Esophagus muscularis mucosa (tissue), 4 donors: ENCODE data around the gene ERCC4. TPM values are rescaled to one million over a fixed set of nuclear protein-coding genes. Genes with fewer than 3 reads are reported as not detected.
A peak's percentile ranks its signal among the peaks of the same experiment; 100 is the strongest.

Source experiments
- DNase-seq: peaks from one replicate; pipeline ENCODE4 v3.0.0-alpha.2; 2017; ENCODE audit errors: extremely low spot score
- H3K27ac ChIP-seq, 4 donors: fragments of 200-600 bp; sonication (generic); replicated peaks in 1 of 4; 1 replicate in 3 of 4; 2 replicates in 1 of 4; pipeline ENCODE4 v1.5.1; 2016 to 2019; ENCODE audit warnings: mild to moderate bottlenecking in 1 of 4
- H3K27me3 ChIP-seq, 4 donors: fragments of 200-600 bp; sonication (generic); one replicate each; pipeline versions ENCODE4 v1.5.1 to v1.6.0; 2016 to 2019
- H3K36me3 ChIP-seq, 4 donors: fragments of 200-600 bp; sonication (generic); one replicate each; pipeline ENCODE4 v1.5.1; 2016 to 2019
- H3K4me1 ChIP-seq, 4 donors: fragments of 200-600 bp; sonication (generic); one replicate each; pipeline ENCODE4 v1.5.1; 2016 to 2019
- H3K4me3 ChIP-seq, 4 donors: fragments of 200-600 bp; sonication (generic); 1 replicate in 2 of 4; 2 replicates in 2 of 4; pipeline ENCODE4 v1.5.1; 2016 to 2019; ENCODE audit warnings: mild to moderate bottlenecking in 4 of 4, moderate library complexity in 1 of 4
- H3K9me3 ChIP-seq, 4 donors: fragments of 200-600 bp; sonication (generic); 1 replicate in 3 of 4; 2 replicates in 1 of 4; pipeline ENCODE4 v1.5.1; 2016 to 2019
- EP300 ChIP-seq: sonication (generic); formaldehyde crosslinking; IDR thresholded peaks from one replicate; pipeline ENCODE4 v1.6.1; 2017; ENCODE audit warnings: antibody characterized with exemption
- POLR2A ChIP-seq: fragments of 450-650 bp; IDR thresholded peaks from one replicate; pipeline ENCODE4 v1.6.1; 2017; ENCODE audit warnings: antibody characterized with exemption, moderate library complexity, mild to moderate bottlenecking, low read depth
- POLR2AphosphoS5 ChIP-seq, 2 donors: sonication (generic); formaldehyde crosslinking; IDR thresholded peaks; one replicate each; pipeline ENCODE4 v1.6.1; 2017; ENCODE audit warnings: antibody characterized with exemption in 2 of 2
- WGBS: methylation state at CpG from one replicate; pipeline ENCODE4 v1.1.5; 2018; 5-methylcytosine and 5-hydroxymethylcytosine counted together
- intact Hi-C: fragments of 100-400 bp; cut with DNase I; formaldehyde crosslinking; loops from one replicate; pipeline ENCODE4 v1.15.1; 2023
- total RNA-seq, 4 donors: library from RNA; depleted of rRNA; stranded (reverse); fragments of >200 nt; gene quantifications; one replicate each; pipeline versions ENCODE4 v1.1.0 to v1.2.1, GENCODE V29; 2016
- TF ChIP-seq, protein P1 (sequence below), 3 experiments: fragments of 200-600 bp in 2 of 3; fragments of 450-650 bp in 1 of 3; sonication (generic) in 2 of 3; IDR thresholded peaks; one replicate each; pipeline ENCODE4 v1.5.1; 2017 to 2019; ENCODE audit warnings: antibody characterized with exemption in 3 of 3, mild to moderate bottlenecking in 2 of 3, moderate library complexity in 1 of 3

ERCC4 gene
- total RNA-seq, 4 donors from 2014 or later = 4.6 to 10.0 (median 8.6) TPM

GRCh38 chr16:13973321-13974023, 53.5 kb downstream of the ERCC4 start:
- no peak overlapping the region for H3K27ac ChIP-seq
- no peaks in the 10 kb centered on the region for H3K27me3 ChIP-seq
- no peaks in the 10 kb centered on the region for H3K36me3 ChIP-seq
- H3K4me3 ChIP-seq = no peak overlapping the region
- WGBS = 94% methylated on average over 9 of the region's 9 CpGs
- intact Hi-C loops = no loop called here
- DNase-seq = peak; percentile 79
- H3K4me1 ChIP-seq = no peaks in the 10 kb centered on the region
- no peak for TF ChIP-seq POLR2AphosphoS5 (IDR thresholded peaks at IDR 0.05)
- H3K9me3 ChIP-seq = peaks cover 0 to 7% (median 3%) of the 10 kb centered on the region in 4 donors

- Histone ChIP-seq H3K9me3 (peaks cover 0 to 12% (median 6%) of the 10 kb centered on the region in 4 donors), H3K27me3 (no peaks in the 10 kb centered on the region), H3K36me3 (no peaks in the 10 kb centered on the region), H3K4me3 (no peak overlapping the region), H3K27ac (no peak overlapping the region), H3K4me1 (no peaks in the 10 kb centered on the region)
- WGBS = 93% methylated on average over 6 of the region's 6 CpGs
- intact Hi-C loops = no loop called here
- no peak for DNase-seq
- TF ChIP-seq EP300 (no peak), POLR2AphosphoS5 (IDR thresholded peaks at IDR 0.05) (no peak), POLR2A (no peak)
- TF ChIP-seq, protein P1, sequence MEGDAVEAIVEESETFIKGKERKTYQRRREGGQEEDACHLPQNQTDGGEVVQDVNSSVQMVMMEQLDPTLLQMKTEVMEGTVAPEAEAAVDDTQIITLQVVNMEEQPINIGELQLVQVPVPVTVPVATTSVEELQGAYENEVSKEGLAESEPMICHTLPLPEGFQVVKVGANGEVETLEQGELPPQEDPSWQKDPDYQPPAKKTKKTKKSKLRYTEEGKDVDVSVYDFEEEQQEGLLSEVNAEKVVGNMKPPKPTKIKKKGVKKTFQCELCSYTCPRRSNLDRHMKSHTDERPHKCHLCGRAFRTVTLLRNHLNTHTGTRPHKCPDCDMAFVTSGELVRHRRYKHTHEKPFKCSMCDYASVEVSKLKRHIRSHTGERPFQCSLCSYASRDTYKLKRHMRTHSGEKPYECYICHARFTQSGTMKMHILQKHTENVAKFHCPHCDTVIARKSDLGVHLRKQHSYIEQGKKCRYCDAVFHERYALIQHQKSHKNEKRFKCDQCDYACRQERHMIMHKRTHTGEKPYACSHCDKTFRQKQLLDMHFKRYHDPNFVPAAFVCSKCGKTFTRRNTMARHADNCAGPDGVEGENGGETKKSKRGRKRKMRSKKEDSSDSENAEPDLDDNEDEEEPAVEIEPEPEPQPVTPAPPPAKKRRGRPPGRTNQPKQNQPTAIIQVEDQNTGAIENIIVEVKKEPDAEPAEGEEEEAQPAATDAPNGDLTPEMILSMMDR (IDR thresholded peaks at IDR 0.05) = no peak
These were observed 57.2 kb downstream of the ERCC4 start for GRCh38 chr16:13977177-13977576.

- peak; percentile 29 for DNase-seq
- TF ChIP-seq POLR2A = no peak
- no peak for TF ChIP-seq EP300
- TF ChIP-seq POLR2AphosphoS5 (IDR thresholded peaks at IDR 0.05) = no peak
- TF ChIP-seq, protein P1 (IDR thresholded peaks at IDR 0.05) = no peak
- Histone ChIP-seq H3K4me3 (no peak overlapping the region), H3K27ac (no peak overlapping the region), H3K4me1 (no peaks in the 10 kb centered on the region), H3K9me3 (peaks cover 0 to 12% (median 4%) of the 10 kb centered on the region in 4 donors), H3K36me3 (no peaks in the 10 kb centered on the region), H3K27me3 (no peaks in the 10 kb centered on the region)
- intact Hi-C loops = no loop called here
- 84% methylated on average over 3 of the region's 3 CpGs for WGBS
These were observed 62.5 kb downstream of the ERCC4 start for GRCh38 chr16:13982451-13982850.

- no peak overlapping the region for H3K4me3 ChIP-seq
- 84% methylated on average over 5 of the region's 5 CpGs for WGBS
- TF ChIP-seq POLR2AphosphoS5 (IDR thresholded peaks at IDR 0.05) (no peak), EP300 (no peak), POLR2A (no peak)
- TF ChIP-seq, protein P1 (IDR thresholded peaks at IDR 0.05) = no peak
These were observed 63.7 kb downstream of the ERCC4 start for GRCh38 chr16:13983625-13984024.

DNA sequence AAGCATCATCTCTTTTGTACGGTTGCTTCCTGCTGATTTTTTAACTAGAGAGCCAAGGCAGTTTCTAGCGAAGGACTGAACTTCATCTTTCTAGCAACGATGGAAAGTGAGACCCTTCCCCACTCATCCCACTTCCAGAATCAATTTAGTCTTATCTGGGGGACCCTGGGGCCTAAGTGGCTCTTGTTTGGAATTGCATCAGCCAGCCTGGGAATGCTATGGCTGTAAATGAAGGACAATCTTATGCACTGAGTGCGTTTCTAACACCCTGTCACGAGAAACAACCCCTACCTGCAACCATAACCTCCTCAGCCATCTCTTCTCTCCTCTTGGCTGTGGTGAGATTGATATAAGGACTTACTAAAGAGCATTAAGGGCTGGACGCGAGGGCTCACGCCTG, 64.8 kb downstream of the ERCC4 start:
- Histone ChIP-seq H3K4me3 (no peak overlapping the region), H3K27me3 (no peaks in the 10 kb centered on the region), H3K27ac (no peak overlapping the region), H3K4me1 (no peaks in the 10 kb centered on the region), H3K36me3 (no peaks in the 10 kb centered on the region), H3K9me3 (peaks cover 0 to 12% (median 3%) of the 10 kb centered on the region in 4 donors)
- peak; percentile 45 for DNase-seq
- TF ChIP-seq, protein P1 (IDR thresholded peaks at IDR 0.05) = no peak
- TF ChIP-seq POLR2A (no peak), POLR2AphosphoS5 (IDR thresholded peaks at IDR 0.05) (no peak), EP300 (no peak)
- 88% methylated on average over 8 of the region's 8 CpGs for WGBS
- intact Hi-C loops = no loop called here

More at GRCh38 chr16:13983625-13984024, 63.7 kb downstream of the ERCC4 start:
- H3K36me3 ChIP-seq = no peaks in the 10 kb centered on the region
- H3K4me1 ChIP-seq = no peaks in the 10 kb centered on the region
- DNase-seq = peak; percentile 75
- no peak overlapping the region for H3K27ac ChIP-seq
- peaks cover 0 to 12% (median 4%) of the 10 kb centered on the region in 4 donors for H3K9me3 ChIP-seq
- H3K27me3 ChIP-seq = no peaks in the 10 kb centered on the region
- intact Hi-C loops = no loop called here
